HG02759 (cell line): ENCODE measurements around the gene MGST3.
A peak's percentile ranks its signal among the peaks of the same experiment; 100 is the strongest.
"Not testable (repeated sequence)": the region's sequence is repeated elsewhere in the genome, so short reads cannot be mapped to it uniquely, and the experiment has no call there.

ENCODE experiments used
- ATAC-seq: cut with Tn5 transposase; IDR thresholded peaks from one replicate; pipeline ENCODE4 v1.9.1; 2021; ENCODE audit warnings: mild to moderate bottlenecking, moderate library complexity; ENCODE audit not compliant: unreplicated experiment

Gene MGST3

GRCh38 chr1:165648919-165649572, 18.0 kb downstream of the MGST3 start:
- ATAC-seq, result no peak

- ATAC-seq, result no peak
These were observed 20.1 kb downstream of the MGST3 start for GRCh38 chr1:165650981-165651625.

GRCh38 chr1:165658766-165659580, 27.9 kb downstream of the MGST3 start:
- not testable (repeated sequence) for ATAC-seq

- no peak for ATAC-seq
These were observed 28.5 kb downstream of the MGST3 start for GRCh38 chr1:165659581-165659895.

- ATAC-seq, result no peak
These were observed 30.7 kb downstream of the MGST3 start for GRCh38 chr1:165661703-165662102.

GRCh38 chr1:165662186-165662585, 31.2 kb downstream of the MGST3 start:
- ATAC-seq, result no peak

- ATAC-seq, result no peak
These were observed 35.3 kb downstream of the MGST3 start for GRCh38 chr1:165666152-165666825.

GRCh38 chr1:165668184-165668583, 37.1 kb downstream of the MGST3 start:
- ATAC-seq, result no peak

- no peak for ATAC-seq
These were observed 40.5 kb downstream of the MGST3 start for GRCh38 chr1:165671526-165671925.

GRCh38 chr1:165674599-165674998, 43.6 kb downstream of the MGST3 start:
- ATAC-seq, result no peak

- ATAC-seq, result no peak
These were observed 44.8 kb downstream of the MGST3 start for GRCh38 chr1:165675794-165676193.

- ATAC-seq, result no peak
These were observed 47.5 kb downstream of the MGST3 start for GRCh38 chr1:165678509-165678908.

- ATAC-seq, result no peak
These were observed 48.4 kb downstream of the MGST3 start for GRCh38 chr1:165679282-165680036.

GRCh38 chr1:165680303-165680702, 49.3 kb downstream of the MGST3 start:
- no peak for ATAC-seq

GRCh38 chr1:165680773-165681172, 49.7 kb downstream of the MGST3 start:
- ATAC-seq, result not testable (repeated sequence)

GRCh38 chr1:165683848-165684485, 52.9 kb downstream of the MGST3 start:
- ATAC-seq, result no peak

GRCh38 chr1:165686121-165686970, 55.3 kb downstream of the MGST3 start:
- ATAC-seq, result peak; percentile 74

- peak; percentile 35 for ATAC-seq
These were observed 56.0 kb downstream of the MGST3 start for GRCh38 chr1:165686971-165687433.

- no peak for ATAC-seq
These were observed 57.0 kb downstream of the MGST3 start for GRCh38 chr1:165688046-165688445.
